HG02970 (cell line): Measurements from ENCODE around the gene GFY.
A peak's percentile ranks its signal among the peaks of the same experiment; 100 is the strongest.

ENCODE experiments used
- ATAC-seq: cut with Tn5 transposase; IDR thresholded peaks from one replicate; pipeline ENCODE4 v1.9.1; 2021; ENCODE audit warnings: mild to moderate bottlenecking, moderate library complexity, moderate number of reproducible peaks; ENCODE audit not compliant: unreplicated experiment, low FRiP score

Gene GFY, protein sequence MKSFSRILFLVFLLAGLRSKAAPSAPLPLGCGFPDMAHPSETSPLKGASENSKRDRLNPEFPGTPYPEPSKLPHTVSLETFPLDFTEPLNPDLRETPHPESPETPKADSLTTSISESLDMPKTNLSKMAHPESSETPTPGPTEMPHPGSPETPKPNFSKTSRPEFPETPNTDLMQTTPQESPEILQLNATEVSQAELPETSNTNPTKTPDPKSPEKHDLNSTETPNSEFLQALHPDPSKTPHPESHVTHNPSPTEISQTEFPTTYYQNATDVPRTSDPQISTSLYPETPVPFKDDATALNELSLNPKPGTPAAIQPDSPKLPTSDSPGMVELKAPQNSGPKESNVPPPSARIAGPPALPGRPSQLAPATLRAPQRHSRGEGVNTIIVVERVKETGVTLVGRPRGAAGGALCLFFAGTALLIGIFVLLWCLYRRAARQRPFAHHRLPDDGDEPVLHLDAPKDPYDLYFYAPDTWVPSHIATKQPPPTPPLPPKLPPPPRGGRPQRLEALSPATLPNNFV

GRCh38 chr19:49425178-49425577 lies at the start of gene GFY:
TSS of gene GFY (plus strand) at chr19:49425388. CDS start at chr19:49426431, 1,043 bp downstream.
- no peak for ATAC-seq

DNA sequence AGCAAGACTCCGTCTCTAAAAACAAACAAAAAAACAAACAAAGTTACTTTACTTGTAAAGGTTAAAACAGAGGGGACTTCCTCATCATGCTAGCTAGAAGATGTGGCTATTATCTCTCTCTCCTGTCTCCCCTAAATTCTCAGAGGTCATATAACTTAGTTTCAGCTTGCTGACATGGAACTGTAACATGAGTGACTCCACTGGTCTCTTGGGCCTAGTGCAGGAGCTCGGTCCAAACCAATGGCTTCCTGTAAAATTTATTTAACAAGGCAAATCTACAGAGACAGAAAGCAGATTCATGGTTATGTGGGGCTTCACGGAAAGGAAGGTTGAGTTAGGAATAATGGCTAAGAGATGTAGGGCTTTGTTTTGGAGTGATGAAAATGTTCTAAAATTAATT lies 46.7 kb upstream of the GFY start:
- ATAC-seq: no peak

DNA sequence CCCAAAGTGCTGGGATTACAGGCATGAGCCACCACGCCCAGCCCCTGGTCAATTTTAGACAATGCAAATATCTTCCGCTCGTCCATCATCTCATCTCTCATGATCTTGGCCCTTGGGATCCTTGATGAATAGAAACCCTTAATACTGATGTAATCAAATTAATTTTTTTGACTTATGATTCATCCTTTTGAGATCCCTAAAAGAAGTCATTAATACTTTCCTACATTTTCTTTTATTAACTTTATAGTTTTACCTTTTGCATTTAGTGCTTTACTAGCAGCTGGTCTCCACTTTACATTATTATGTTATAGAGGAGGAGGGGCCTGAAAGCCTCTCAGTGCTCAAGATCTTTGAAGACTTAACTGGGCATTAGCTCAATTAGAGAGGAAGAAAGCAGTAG lies 44.8 kb upstream of the GFY start:
- ATAC-seq: no peak

DNA sequence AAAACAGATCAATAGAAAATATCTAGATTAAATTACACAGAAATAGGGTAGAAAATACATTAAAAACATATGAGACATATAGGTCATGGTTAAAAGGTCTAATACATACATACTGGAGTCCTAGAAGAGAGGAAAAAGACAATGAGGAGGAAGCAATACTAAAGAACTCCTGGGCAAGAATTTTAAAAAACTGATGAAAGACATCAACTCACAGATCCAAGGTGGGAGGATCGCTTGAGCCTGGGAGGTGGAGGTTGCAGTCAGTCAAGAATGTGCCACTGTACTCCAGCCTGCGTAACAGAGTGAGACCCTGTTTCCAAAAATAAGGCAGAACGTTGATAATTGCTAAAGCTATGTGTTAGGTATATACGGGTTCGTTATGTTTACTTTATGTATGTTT lies 42.5 kb upstream of the GFY start:
- ATAC-seq: no peak

DNA sequence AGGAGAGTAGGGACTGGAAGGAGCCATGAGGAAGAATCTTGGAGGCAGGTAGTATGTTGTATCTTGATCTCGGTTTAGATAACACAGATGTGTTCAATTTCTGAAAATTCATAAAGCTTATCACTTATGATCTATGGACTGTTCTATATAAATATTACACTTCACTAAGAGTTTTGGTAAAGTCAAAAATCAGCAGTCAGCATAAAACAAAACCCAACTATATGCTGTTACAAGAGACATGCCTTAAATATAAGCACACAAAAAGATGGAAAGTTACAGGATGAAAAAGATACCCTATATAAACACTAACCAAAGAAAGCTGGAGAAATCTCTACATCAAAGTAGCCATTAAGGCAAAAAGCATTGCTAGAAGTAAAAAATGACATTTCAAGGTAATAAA lies 41.6 kb upstream of the GFY start:
- no peak for ATAC-seq

GRCh38 chr19:49387936-49388372 lies 37.2 kb upstream of the GFY start, which contains the start of gene KASH5:
TSS of gene KASH5 (plus strand) at chr19:49388249. CDS start at chr19:49390884, 2,635 bp downstream.
- no peak for ATAC-seq

DNA sequence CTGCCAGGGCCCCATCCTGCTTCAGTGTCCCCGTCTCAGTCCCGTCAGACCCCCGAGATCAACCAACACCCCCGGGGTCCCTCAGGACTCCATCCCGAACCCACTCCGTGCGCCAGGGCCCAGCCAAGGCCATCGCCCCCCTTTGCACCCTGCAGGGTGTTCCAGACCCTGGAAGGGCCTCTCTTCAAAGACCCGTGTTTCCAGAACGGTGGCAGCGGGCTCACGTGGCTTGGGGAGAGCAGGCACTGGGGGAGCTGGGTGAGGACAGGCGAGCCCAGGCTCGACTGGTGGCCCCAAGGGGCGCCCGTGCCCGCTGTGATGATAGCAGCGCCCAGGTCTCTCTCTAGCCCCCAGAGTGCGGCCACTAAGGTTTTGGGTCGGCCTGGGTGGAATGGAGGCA lies 35.8 kb upstream of the GFY start:
- no peak for ATAC-seq

GRCh38 chr19:49390131-49390928 lies 34.9 kb upstream of the GFY start:
- ATAC-seq: no peak

- no peak for ATAC-seq
Measured at GRCh38 chr19:49390929-49391359, 34.2 kb upstream of the GFY start.

GRCh38 chr19:49391581-49392399 lies 33.4 kb upstream of the GFY start:
- peak; percentile 53 for ATAC-seq

DNA sequence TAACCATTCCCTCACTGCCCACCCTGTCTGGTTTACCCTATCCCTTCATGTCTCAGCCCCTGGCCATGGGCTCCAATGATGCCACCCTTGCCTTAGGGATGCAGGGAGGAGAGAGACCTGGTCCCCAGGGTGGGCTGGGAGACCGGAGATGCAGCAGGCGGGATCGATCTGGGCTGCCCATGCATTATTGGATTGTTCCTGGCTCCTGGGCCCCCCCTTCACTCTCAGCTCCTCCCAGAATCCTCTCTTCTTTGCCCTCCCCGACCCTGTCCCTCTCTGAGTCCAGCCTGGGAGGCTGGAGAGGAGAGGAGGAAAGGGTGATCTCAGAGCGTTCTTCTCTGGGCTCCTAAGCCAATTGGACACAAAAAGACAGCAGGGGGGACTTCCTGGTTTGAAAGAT lies 31.3 kb upstream of the GFY start:
- ATAC-seq: no peak

- ATAC-seq: no peak
Measured at GRCh38 chr19:49395581-49396407, 29.4 kb upstream of the GFY start.

DNA sequence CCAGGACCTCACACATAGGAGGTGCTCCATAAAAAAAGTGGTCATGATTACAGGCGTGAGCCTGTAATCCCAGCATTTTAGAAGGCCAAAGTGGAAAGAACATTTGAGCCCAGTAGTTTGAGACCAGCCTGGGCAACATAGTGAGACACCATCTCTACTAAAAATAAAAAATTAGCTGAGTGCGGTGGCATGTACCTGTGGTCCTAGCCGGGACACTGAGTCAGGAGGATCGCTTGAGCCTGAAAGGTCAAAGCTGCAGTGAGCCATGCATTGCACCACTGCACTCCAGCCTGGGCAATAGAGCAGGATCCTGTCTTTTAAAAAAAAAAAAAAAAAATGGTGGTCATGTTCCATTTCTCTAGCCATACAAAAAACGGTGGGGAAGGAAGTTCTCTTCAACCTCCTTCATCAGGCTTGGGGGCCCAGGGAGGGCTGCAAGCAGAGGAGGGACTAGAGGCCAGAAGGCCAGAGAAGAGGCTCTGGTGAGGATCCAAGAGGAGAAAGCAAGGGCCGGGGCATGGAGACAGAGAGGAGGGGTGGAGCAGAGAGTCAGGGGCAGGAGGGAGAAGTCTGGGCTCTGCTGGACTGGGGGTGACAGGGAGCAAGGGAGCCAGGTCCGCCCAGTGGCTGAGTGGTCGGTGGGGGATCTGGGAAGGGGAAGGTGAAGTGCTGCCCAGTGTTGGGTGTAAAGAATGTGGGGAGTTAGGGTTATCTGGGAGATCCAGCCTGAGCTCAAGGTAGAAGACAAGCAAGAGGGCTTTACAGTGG lies 28.3 kb upstream of the GFY start:
- ATAC-seq: no peak

DNA sequence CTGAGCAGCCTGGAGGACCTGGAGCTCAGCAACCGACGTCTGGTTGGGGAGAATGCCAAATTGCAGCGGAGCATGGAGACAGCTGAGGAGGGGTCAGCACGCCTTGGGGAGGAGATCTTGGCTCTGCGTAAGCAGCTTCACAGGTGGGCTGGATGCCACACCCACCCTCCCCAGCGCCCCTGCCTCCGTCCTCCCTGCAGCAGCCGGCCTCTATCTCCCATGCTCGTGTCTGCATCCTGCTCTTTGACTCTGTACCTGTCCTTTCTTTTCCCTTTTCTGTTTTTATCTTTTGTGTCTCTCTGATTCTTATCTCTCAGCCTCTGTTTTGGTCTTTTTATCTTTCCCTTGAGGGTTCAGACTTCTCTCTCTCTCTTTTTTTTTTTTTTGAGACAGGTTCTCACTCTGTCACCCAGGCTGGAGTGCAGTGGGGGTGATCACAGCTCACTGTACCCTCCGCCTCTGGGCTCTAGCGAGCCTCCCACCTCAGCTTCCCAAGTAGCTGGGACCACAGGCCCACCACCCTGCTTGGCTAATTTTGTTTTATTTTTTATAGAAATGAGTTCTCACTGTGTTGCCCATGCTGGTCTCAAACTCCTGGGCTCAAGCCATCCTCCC lies 27.1 kb upstream of the GFY start:
- ATAC-seq: no peak

DNA sequence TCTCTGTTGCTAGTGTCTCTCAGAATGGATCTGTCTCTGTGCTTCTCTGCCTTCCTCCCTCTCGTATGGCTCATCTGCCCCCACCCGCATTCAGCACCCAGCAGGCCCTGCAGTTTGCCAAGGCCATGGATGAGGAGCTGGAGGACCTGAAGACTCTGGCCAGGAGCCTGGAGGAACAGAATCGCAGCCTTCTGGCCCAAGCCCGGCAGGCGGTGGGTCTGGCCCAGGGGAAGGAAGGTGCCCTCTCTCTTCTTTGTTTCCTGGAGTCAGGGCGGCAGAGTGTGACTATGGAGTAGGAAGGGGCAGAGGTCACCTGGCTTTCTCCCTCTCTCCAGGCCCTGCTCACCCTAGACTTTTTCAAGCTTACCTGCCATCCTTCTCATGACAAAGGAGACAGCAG lies 26.3 kb upstream of the GFY start:
- ATAC-seq: no peak

DNA sequence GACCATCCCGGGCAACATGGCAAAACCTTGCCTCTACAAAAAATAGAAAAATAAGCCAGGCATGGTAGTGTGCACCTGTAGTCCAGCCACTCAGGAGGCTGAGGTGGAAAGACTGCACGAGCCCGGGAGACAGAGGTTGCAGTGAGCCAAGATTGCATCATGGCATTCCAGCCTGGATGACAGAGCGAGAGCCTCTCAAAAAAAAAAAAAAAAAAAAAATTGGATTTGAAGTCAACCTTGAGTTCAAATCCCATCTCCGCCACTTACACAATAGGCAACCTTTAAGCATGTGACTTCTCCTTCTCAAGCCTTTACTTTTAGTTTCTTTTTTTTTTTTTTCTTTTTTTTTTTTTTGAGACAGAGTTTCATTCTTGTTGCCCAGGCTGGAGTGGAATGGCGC lies 25.2 kb upstream of the GFY start:
- no peak for ATAC-seq

DNA sequence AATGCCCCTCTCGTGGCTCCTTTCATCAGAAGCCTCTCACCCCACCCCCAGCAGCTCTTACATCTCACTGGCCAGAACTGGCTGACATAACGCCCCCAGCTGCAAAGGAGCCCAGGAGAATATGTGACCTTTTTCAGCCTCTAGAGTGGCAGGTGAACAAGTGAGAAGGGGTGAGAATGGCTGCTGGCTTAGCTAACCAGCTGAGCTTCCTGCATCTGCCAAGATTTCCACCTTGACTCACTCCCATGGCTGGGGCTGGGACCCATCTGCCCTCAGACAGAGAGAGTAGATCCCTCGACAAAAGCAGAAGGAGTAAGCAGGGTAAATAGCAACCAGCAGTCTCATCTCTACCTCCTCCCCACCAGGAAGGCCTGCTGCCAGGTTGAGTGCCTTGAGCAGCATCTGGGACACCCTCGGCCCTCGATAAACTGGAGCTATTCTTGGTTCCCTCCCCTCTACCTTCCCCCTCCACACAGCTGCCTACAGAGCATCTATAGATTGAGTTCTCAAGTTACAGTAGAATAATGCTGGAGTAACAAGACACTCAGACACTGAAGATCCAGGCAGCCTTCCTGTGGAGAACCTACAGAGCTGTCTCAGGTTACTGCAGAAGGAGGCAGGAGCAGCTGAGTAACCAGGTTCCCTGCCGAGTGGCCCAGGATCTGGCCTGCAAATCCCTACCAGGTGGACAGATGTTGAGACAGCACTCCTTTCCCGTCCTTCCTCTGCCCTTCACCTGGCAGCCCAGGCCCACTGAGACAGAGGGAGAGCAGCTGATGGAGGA lies 21.6 kb upstream of the GFY start:
- no peak for ATAC-seq

GRCh38 chr19:49407079-49407478 lies 18.1 kb upstream of the GFY start:
- ATAC-seq: no peak
